OCI-LY1 (cell line): ENCODE measurements around the gene CD2BP2.
"Not testable (repeated sequence)": the region's sequence is repeated elsewhere in the genome, so short reads cannot be mapped to it uniquely, and the experiment has no call there.

Source experiments
- H2AFZ ChIP-seq: fragments of 200-600 bp; sonication (generic), shearing (Covaris generic); 2 replicates; pipeline ENCODE4 v1.6.0; 2014; ENCODE audit warnings: antibody characterized with exemption, mild to moderate bottlenecking, low read length
- H3F3A ChIP-seq: fragments of 200-600 bp; sonication (generic), shearing (Covaris generic); 2 replicates; pipeline ENCODE4 v1.6.0; 2014; ENCODE audit warnings: mild to moderate bottlenecking, antibody characterized with exemption, low read length, moderate library complexity; ENCODE audit not compliant: insufficient read depth
- H3K27ac ChIP-seq: fragments of 200-600 bp; sonication (generic); 2 replicates; pipeline ENCODE4 v1.5.1; 2014; ENCODE audit warnings: low read length, mixed run types, mild to moderate bottlenecking, low read depth; ENCODE audit not compliant: poor library complexity, severe bottlenecking
- H3K27me3 ChIP-seq: fragments of 200-600 bp; sonication (generic); 2 replicates; pipeline ENCODE4 v1.6.0; 2014; ENCODE audit warnings: antibody characterized with exemption, mild to moderate bottlenecking, low read length, moderate library complexity; ENCODE audit not compliant: insufficient read depth
- H3K36me3 ChIP-seq: fragments of 200-600 bp; sonication (generic); 2 replicates; pipeline ENCODE4 v1.6.1; 2014; ENCODE audit warnings: mild to moderate bottlenecking, antibody characterized with exemption, low read length, moderate library complexity, mixed read lengths; ENCODE audit not compliant: insufficient read depth
- H3K4me1 ChIP-seq: fragments of 200-600 bp; sonication (generic); 2 replicates; pipeline ENCODE4 v1.5.1; 2014; ENCODE audit warnings: mild to moderate bottlenecking, low read length, moderate library complexity; ENCODE audit not compliant: insufficient read depth, severe bottlenecking
- H3K4me2 ChIP-seq: fragments of 200-600 bp; sonication (generic), shearing (Covaris generic); 2 replicates; pipeline ENCODE4 v1.6.1; 2014; ENCODE audit warnings: low read length
- H3K4me3 ChIP-seq: fragments of 200-600 bp; sonication (generic); 2 replicates; pipeline ENCODE4 v1.5.1; 2014; ENCODE audit warnings: low read length, low read depth, mild to moderate bottlenecking, mixed read lengths; ENCODE audit not compliant: poor library complexity, severe bottlenecking
- H3K79me2 ChIP-seq: fragments of 200-600 bp; shearing (Covaris generic); 2 replicates; pipeline ENCODE4 v1.6.1; 2016; ENCODE audit warnings: mixed run types, low read length, mixed read lengths; ENCODE audit not compliant: insufficient read depth
- H3K9ac ChIP-seq: fragments of 200-600 bp; sonication (generic), shearing (Covaris generic); 2 replicates; pipeline ENCODE4 v1.6.1; 2014; ENCODE audit warnings: mild to moderate bottlenecking, low read length, mixed read lengths
- H3K9me2 ChIP-seq: fragments of 200-600 bp; sonication (generic), shearing (Covaris generic); 2 replicates; pipeline ENCODE4 v1.6.1; 2014; ENCODE audit warnings: low read depth, mild to moderate bottlenecking, low read length, mixed read lengths
- H3K9me3 ChIP-seq: fragments of 200-600 bp; shearing (Covaris generic); 2 replicates; pipeline ENCODE4 v1.6.1; 2014; ENCODE audit warnings: low read length, mixed read lengths
- H4K20me1 ChIP-seq: fragments of 200-600 bp; sonication (generic), shearing (Covaris generic); 2 replicates; pipeline ENCODE4 v1.6.0; 2016; ENCODE audit warnings: mild to moderate bottlenecking, low read length; ENCODE audit not compliant: insufficient read depth
- EZH2 ChIP-seq: fragments of 200-600 bp; sonication (generic), shearing (Covaris generic); IDR thresholded peaks from 2 replicates; pipeline ENCODE4 v1.8.0; 2017; ENCODE audit warnings: borderline replicate concordance, mixed run types, mild to moderate bottlenecking, antibody characterized with exemption, low read length, moderate library complexity, mixed read lengths
- TF ChIP-seq, protein P1 (sequence below): fragments of 200-600 bp; sonication (generic), shearing (Covaris generic); IDR thresholded peaks from 2 replicates; pipeline ENCODE4 v1.5.1; 2017; ENCODE audit warnings: mild to moderate bottlenecking, antibody characterized with exemption, low read length, moderate library complexity, mixed read lengths

CD2BP2 gene

DNA sequence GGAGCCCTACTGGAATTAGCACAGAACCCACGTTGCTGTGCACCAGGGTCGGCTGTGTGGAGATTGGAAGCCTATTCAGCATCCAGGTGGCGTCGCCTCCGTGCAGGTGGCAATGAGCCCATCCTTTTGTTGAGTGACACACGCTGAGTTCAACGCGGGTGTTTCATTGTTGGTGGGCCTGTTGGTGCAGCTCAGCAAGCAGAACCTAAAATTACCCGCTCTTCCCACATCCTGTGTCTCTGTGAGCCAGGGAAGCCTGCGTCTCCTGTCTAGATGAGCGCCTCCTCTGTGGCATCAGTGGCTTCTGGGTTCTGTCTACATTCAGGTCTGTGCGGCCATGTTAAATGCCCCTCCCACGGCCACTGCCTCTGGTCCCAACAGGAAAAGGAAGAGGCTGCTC is 14.5 kb downstream of the CD2BP2 start:
- Histone ChIP-seq H3K4me2 (peak overlapping the region; percentile 46), H3K9ac (no peak overlapping the region), H3K4me1 (peaks cover 86% of the 10 kb centered on the region)

DNA sequence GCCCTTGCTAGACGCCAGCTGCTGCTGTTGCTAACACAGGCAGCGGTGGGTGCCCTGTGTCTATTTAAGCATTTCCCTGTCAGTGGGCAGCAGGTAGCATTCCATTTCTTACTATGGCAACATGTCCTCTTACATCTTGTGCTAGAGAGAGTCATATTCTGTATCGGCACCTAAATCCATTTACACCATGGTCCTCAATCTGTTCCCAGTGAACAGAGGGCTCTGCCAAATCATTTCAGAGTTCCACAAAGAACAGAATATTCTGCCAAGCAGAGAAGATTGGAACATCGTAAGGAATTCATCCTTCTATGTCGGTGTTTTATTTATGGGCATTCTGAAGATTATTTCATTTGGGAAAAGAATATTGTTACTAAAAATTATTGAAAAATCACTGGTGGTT is 16.4 kb downstream of the CD2BP2 start:
- H3K9ac ChIP-seq, H2AFZ ChIP-seq, H3K9me3 ChIP-seq, H4K20me1 ChIP-seq, H3K79me2 ChIP-seq, H3K36me3 ChIP-seq, H3K9me2 ChIP-seq, H3K27me3 ChIP-seq, H3K4me2 ChIP-seq, H3K4me3 ChIP-seq, H3F3A ChIP-seq: not testable (repeated sequence)
- Histone ChIP-seq H3K27ac (peak overlapping the region; percentile 96), H3K4me1 (peaks cover 73% of the 10 kb centered on the region)

More for the DNA sequence above, 14.5 kb downstream of the CD2BP2 start:
- no peaks in the 10 kb centered on the region for H4K20me1 ChIP-seq
- H3K4me3 ChIP-seq: peak overlapping the region; percentile 70
- H3K27me3 ChIP-seq: no peaks in the 10 kb centered on the region
- H3K9me2 ChIP-seq: no peaks in the 10 kb centered on the region
- H3K36me3 ChIP-seq: peaks cover 6% of the 10 kb centered on the region; the same call in 1 of the 2 replicates
- H3K27ac ChIP-seq: peak overlapping the region; percentile 96
- H3F3A ChIP-seq: no peaks in the 10 kb centered on the region
- no peaks in the 10 kb centered on the region for H3K9me3 ChIP-seq
- no peak for TF ChIP-seq EZH2
- TF ChIP-seq, protein P1, sequence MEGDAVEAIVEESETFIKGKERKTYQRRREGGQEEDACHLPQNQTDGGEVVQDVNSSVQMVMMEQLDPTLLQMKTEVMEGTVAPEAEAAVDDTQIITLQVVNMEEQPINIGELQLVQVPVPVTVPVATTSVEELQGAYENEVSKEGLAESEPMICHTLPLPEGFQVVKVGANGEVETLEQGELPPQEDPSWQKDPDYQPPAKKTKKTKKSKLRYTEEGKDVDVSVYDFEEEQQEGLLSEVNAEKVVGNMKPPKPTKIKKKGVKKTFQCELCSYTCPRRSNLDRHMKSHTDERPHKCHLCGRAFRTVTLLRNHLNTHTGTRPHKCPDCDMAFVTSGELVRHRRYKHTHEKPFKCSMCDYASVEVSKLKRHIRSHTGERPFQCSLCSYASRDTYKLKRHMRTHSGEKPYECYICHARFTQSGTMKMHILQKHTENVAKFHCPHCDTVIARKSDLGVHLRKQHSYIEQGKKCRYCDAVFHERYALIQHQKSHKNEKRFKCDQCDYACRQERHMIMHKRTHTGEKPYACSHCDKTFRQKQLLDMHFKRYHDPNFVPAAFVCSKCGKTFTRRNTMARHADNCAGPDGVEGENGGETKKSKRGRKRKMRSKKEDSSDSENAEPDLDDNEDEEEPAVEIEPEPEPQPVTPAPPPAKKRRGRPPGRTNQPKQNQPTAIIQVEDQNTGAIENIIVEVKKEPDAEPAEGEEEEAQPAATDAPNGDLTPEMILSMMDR: no peak
- H3K79me2 ChIP-seq: no peaks in the 10 kb centered on the region
- no peak overlapping the region for H2AFZ ChIP-seq

- peak overlapping the region; percentile 18; the same call in 1 of the 2 replicates for H3K4me2 ChIP-seq
- H3K79me2 ChIP-seq, H3K36me3 ChIP-seq: not testable (repeated sequence)
These were observed 17.1 kb downstream of the CD2BP2 start for GRCh38 chr16:30337964-30338357.

GRCh38 chr16:30335598-30336474 is 19.3 kb downstream of the CD2BP2 start:
- H3K9me2 ChIP-seq: no peaks in the 10 kb centered on the region
- H3K4me3 ChIP-seq: peak overlapping the region; percentile 70
- peaks cover 4% of the 10 kb centered on the region; the same call in 1 of the 2 replicates for H3K36me3 ChIP-seq
- H3K4me1 ChIP-seq: peaks cover 59% of the 10 kb centered on the region
- no peaks in the 10 kb centered on the region for H3K27me3 ChIP-seq
- H3K79me2 ChIP-seq: peaks cover 18% of the 10 kb centered on the region
- H4K20me1 ChIP-seq: no peaks in the 10 kb centered on the region
- TF ChIP-seq EZH2: no peak
- TF ChIP-seq, protein P1: no peak
- peak overlapping the region; percentile 77 for H3K4me2 ChIP-seq
- H3K27ac ChIP-seq: peak overlapping the region; percentile 96
- no peaks in the 10 kb centered on the region for H3K9me3 ChIP-seq
- peak overlapping the region; percentile 65 for H3K9ac ChIP-seq
- no peak overlapping the region for H2AFZ ChIP-seq
- H3F3A ChIP-seq: no peaks in the 10 kb centered on the region

More at GRCh38 chr16:30337964-30338357, 17.1 kb downstream of the CD2BP2 start:
- Histone ChIP-seq H3K4me1 (peaks cover 66% of the 10 kb centered on the region), H3K27ac (peak overlapping the region; percentile 96)
- H3K9me3 ChIP-seq, H3K4me3 ChIP-seq, H3K9me2 ChIP-seq, H2AFZ ChIP-seq, H4K20me1 ChIP-seq, H3F3A ChIP-seq, H3K27me3 ChIP-seq, H3K9ac ChIP-seq: not testable (repeated sequence)

DNA sequence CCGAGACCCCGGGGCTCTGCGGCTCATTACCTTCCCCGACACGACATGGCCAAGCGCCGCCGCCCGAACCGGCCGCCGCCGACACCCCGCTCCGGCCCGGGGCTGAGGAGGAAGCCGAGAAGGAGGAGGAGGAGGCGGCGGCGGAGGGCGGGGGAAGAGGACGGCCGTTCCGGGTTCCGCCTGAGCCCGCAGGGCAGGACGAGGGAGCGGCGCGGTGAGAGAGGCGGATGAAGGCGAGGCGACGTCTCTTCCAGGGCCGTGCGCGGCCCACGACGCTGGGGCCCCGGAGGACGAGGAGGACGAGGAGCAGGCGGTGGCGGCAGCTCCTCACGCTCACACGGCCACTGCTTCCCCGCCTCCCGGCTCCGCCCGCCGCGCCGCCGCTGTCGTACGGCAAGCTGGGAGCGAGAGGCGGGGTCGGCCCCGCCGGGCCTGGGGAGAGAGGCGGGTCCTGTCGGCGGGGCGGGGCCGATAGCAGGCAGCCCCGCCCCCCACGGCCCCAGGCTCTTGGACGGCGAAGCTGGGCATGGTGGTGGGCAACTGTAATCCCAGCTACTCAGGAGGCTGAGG is 20.0 kb downstream of the CD2BP2 start:
- Histone ChIP-seq H3K9ac (peak overlapping the region; percentile 78), H3K79me2 (peaks cover 24% of the 10 kb centered on the region), H3K4me3 (peak overlapping the region; percentile 70), H3K27ac (peak overlapping the region; percentile 96), H3K4me1 (peaks cover 59% of the 10 kb centered on the region), H3K4me2 (peak overlapping the region; percentile 77)
- H3K27me3 ChIP-seq, H2AFZ ChIP-seq, H3K9me3 ChIP-seq, H4K20me1 ChIP-seq, H3K36me3 ChIP-seq, H3F3A ChIP-seq, H3K9me2 ChIP-seq: not testable (repeated sequence)
